GM12875 (cell line): Measurements from ENCODE around the gene VAV2.

ENCODE experiments used
- H3K4me3 ChIP-seq: one replicate; pipeline ENCODE4 v1.5.1; 2011; ENCODE audit warnings: low read depth, low read length, control low read depth
- TF ChIP-seq, protein P1 (sequence below): IDR thresholded peaks from 2 replicates; pipeline ENCODE4 v1.5.1; 2011; ENCODE audit warnings: low read depth, mild to moderate bottlenecking, control low read depth, inconsistent platforms, low read length, moderate library complexity, borderline replicate concordance; ENCODE audit not compliant: insufficient read depth

Gene VAV2

DNA sequence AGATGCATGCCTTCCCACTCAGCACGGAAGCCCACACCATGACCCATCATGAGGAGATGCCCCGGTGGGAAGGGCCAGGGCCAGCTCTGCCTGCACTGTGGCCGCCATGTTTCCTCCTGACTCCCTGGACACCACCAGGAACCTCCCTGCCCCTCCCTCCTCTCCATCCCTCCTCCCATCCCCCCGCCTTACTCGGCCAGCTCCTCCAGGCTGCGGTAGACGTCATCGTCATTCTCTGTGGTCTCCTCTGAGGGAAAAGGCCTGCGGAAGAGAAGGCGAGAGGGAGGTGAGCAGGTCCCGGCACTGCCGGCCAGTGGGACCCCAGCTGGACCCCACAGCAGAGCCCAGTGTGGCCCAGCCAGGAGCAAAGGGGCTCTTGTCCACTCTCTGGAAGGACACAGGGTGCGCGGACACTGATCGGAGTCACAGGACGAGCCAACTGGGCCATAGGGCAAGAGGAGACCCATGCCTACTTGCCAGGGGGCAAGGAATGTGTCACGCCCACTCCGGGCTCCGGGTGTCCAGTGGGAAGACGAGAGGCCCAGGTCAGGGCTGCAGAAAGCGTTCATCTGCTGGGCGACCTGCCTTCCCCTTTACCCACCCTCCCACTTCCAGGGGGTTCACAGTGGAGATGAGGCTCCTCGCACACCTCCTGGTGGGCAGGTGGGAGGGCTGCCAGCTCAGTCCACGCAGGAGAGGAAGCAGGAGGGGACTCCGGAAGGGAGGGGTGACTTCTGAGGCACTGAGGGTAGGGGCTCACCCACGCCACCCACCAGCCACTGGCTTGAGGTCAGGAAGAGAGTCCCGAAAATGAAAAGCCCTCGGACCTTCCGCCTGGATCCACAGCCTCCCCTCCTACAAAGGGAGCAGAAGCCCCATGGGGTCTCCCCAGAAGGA is 157.8 kb downstream of the VAV2 start:
- TF ChIP-seq, protein P1, sequence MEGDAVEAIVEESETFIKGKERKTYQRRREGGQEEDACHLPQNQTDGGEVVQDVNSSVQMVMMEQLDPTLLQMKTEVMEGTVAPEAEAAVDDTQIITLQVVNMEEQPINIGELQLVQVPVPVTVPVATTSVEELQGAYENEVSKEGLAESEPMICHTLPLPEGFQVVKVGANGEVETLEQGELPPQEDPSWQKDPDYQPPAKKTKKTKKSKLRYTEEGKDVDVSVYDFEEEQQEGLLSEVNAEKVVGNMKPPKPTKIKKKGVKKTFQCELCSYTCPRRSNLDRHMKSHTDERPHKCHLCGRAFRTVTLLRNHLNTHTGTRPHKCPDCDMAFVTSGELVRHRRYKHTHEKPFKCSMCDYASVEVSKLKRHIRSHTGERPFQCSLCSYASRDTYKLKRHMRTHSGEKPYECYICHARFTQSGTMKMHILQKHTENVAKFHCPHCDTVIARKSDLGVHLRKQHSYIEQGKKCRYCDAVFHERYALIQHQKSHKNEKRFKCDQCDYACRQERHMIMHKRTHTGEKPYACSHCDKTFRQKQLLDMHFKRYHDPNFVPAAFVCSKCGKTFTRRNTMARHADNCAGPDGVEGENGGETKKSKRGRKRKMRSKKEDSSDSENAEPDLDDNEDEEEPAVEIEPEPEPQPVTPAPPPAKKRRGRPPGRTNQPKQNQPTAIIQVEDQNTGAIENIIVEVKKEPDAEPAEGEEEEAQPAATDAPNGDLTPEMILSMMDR, result no peak
- no peak overlapping the region for H3K4me3 ChIP-seq

DNA sequence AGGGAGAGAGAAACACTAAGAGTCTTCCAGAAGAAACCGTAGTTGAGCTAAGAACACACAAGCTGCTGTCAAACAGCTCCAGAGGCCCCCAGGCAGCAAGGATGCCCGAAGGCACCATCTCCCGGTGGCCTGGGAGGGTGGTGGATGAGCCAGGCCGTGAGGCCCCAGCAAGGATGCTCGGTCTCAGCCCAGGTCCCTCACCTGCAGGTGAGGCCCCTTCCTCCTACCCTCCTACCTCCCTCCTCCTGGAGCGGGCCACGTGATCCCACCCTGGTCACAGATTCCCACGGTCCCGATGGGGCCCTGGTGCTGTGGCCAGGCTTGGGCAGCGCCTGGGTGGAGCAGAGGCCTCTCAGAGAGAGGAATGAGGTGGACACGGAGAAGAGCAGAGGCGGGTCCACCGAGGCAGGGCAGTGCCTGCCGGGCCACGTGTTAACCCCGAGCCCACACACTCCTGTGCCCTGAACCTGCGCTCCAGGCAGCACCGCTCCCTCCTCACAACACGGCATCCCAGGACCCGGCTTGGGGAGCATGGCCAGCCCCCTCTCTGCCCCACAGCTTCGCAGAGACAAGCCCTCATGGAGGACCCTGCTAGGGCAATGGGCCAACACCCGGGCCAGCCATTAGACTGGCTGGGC is 158.6 kb downstream of the VAV2 start:
- TF ChIP-seq, protein P1, result no peak
- H3K4me3 ChIP-seq, result no peak overlapping the region

DNA sequence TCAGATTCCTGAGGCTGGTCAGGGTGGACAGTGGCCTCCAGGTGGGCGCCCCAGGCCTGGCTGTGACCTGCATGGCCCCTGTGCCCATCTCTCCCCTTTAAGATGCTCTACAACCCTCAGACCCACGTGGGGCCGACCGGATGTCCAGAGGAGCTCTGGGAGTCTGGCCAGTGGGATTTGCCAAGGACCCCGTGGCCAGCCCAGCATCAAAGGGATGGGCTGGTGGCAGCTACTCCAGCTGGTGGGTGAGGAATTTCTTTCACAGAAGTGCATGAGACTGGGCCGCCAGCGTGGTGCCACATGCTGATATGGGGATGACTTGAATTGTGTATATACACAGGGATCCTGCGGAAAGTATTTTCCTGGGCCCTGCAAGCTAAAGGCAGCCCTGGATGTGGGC is 159.2 kb downstream of the VAV2 start:
- no peak overlapping the region for H3K4me3 ChIP-seq
- TF ChIP-seq, protein P1, result no peak

DNA sequence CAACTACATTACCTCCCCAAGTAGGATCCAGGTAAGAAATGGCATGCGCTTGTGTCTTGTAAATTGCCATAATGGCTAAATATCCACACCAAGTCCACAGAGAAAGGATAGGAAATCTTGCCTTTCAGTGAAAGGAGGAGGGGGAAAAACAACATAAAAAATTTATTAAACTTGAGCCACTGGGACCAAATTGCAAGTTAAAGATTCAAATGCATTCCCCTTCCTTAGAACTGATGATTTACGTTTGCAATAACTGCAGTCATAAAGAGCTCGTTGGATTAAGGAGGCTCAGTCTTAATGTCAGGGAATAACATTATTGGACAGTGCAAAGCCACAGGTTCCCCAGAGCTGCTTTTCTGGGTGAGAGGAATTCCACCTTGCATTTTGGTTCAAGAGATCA is 161.4 kb downstream of the VAV2 start:
- TF ChIP-seq, protein P1, result no peak
- no peak overlapping the region for H3K4me3 ChIP-seq

DNA sequence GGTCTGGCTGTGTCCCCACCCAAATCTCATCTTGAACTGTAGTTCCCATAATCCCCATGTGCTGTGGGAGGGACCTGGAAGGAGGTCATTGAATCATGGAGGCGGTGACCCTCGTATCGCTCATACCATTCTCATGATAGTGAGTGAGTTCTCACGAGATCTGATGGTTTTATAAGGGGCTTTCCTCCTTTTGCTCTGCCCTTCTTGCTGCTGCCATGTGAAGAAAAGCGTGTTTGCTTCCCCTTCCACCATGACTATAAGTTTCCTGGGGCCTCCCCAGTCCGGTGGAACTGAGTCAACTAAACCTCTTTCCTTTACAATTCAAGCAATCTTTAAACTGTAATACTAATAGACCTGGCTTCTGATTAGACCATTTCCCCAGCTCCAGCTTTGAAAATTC is 161.8 kb downstream of the VAV2 start:
- H3K4me3 ChIP-seq, result no peak overlapping the region
- TF ChIP-seq, protein P1, result no peak

DNA sequence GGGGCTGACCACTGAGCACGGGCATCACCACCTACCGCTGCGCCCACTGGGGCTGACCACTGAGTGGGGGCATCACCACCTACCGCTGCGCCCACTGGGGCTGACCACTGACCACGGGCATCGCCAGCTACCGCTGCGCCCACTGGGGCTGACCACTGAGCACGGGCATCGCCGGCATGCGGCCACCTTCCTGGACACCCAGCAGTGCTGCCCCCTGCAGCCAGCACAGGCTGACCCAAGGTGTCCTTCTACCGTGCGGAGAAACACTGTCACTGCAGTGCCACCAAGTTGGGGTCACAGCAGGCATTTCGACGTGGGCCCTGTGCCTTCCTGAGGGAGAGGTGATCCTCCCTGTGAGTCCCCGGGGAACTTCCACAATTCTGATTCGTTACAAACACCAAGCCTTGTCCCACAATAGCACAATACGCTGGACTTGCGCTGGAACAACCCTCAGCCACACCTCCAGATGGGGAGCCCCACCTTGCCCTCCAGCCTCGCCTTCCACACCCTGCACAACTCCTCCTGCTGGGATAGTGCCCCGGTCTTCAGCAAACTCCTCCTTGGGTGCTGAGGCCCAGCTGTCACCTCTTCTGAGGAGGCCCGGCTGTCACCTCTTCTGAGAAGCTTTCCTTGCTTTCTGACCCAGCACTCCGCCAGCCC is 163.7 kb downstream of the VAV2 start:
- H3K4me3 ChIP-seq, result no peak overlapping the region
- TF ChIP-seq, protein P1, result no peak
